BLaER1 treated with 17β-estradiol and CSF1 and Interleukin-3, amounts not matched to agents 10 nM and 100 nM (cell line): ENCODE measurements around the gene AK8.

Experiments
- H3K27ac ChIP-seq, 11 experiments: shearing (Covaris generic); formaldehyde crosslinking; 2 replicates each; pipeline ENCODE4 v1.8.1; 2022
- H3K27me3 ChIP-seq, 11 experiments: shearing (Covaris generic); formaldehyde crosslinking; 2 replicates each; pipeline ENCODE4 v1.8.1; 2022
- H3K36me3 ChIP-seq, 11 experiments: shearing (Covaris generic); formaldehyde crosslinking; 2 replicates each; pipeline ENCODE4 v1.8.1; 2022
- H3K4me1 ChIP-seq, 10 experiments: shearing (Covaris generic); formaldehyde crosslinking; 2 replicates each; pipeline ENCODE4 v1.8.1; 2022
- H3K4me2 ChIP-seq, 11 experiments: shearing (Covaris generic); formaldehyde crosslinking; 2 replicates each; pipeline ENCODE4 v1.8.1; 2022
- H3K4me3 ChIP-seq, 10 experiments: shearing (Covaris generic); formaldehyde crosslinking; 2 replicates each; pipeline ENCODE4 v1.8.1; 2022
- H3K9ac ChIP-seq, 11 experiments: shearing (Covaris generic); formaldehyde crosslinking; 2 replicates each; pipeline ENCODE4 v1.8.1; 2022
- H3K9me3 ChIP-seq, 11 experiments: shearing (Covaris generic); formaldehyde crosslinking; replicated peaks in 1 of 11; 2 replicates each; pipeline ENCODE4 v1.8.1; 2022
- H4K20me1 ChIP-seq, 11 experiments: shearing (Covaris generic); formaldehyde crosslinking; 2 replicates each; pipeline ENCODE4 v1.8.1; 2022
- Cebpa-rat ChIP-seq, 11 experiments: shearing (Covaris generic); IDR thresholded peaks; 2 replicates each; pipeline ENCODE4 v1.8.1; 2022

Gene AK8

DNA sequence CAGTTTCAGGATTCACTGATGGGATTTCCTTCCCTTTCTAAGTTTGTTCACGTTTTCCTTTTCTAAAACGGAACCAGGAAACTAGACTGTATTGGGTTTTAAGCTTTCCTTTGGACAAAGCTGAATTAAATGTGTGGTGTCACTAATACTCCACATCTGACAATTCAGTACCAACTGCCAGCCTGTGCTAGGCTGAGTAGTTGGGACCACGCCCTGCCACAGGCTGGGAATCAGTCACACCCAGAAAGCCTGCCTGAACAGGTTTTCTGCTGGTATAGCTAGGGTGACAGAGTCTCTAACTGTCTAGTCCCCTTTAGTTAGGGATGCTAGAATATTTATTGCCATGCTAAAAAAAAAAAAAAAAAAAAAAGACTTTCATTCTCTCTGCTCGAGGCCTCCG, 16.3 kb upstream of the AK8 start:
- Histone ChIP-seq H3K27me3 (no peaks in the 10 kb centered on the region), H3K27ac (peak overlapping the region in 9 of 11 experiments; percentile 38 to 100 (median 98); a peak in 17 of 22 replicates), H4K20me1 (no peaks in the 10 kb centered on the region), H3K36me3 (peaks cover 58 to 79% (median 72%) of the 10 kb centered on the region in 11 experiments), H3K9ac (peak overlapping the region in 5 of 11 experiments; percentile 3 to 56 (median 43); a peak in 7 of 22 replicates), H3K9me3 (no peaks in the 10 kb centered on the region), H3K4me3 (no peak overlapping the region), H3K4me1 (peaks cover 33 to 81% (median 56%) of the 10 kb centered on the region in 10 experiments), H3K4me2 (peak overlapping the region in 9 of 11 experiments; percentile 10 to 77 (median 34); a peak in 14 of 22 replicates)
- no peak for TF ChIP-seq Cebpa-rat (IDR thresholded peaks at IDR 0.05)

DNA sequence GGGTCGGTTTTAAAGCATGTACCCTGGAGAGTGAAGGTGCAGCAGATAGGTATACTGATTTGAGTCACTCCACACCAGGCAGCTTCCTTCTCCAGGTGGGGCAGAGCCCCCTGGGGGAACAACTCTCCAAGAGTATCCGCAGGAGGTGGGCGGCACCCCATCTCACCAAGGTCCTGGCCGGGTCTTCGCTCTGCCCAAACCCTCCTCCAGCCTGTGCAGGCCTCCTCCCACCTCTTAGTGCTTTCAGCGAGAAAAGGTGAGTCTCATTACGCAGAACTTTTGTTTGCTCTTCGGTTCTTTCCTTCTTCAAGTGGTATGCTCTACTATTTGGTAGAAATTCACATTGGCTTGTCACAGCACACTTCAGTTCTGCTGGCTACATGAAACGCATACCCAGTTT, 14.3 kb upstream of the AK8 start:
- peaks cover 48 to 100% (median 73%) of the 10 kb centered on the region in 10 experiments for H3K4me1 ChIP-seq
- 0 out of 22 replicates have a peak overlapping the region, but pooled peaks of 1 of the 11 experiments have one; percentile 28 for H3K9ac ChIP-seq
- no peaks in the 10 kb centered on the region for H3K27me3 ChIP-seq
- TF ChIP-seq Cebpa-rat (IDR thresholded peaks at IDR 0.05), result no peak
- no peaks in the 10 kb centered on the region for H3K9me3 ChIP-seq
- no peaks in the 10 kb centered on the region for H4K20me1 ChIP-seq
- no peak overlapping the region for H3K4me3 ChIP-seq
- H3K4me2 ChIP-seq, result peak overlapping the region in 6 of 11 experiments; percentile 1 to 93 (median 86); a peak in 8 of 22 replicates
- H3K27ac ChIP-seq, result peak overlapping the region in 8 of 11 experiments; percentile 98 to 100 (median 100); a peak in 16 of 22 replicates
- peaks cover 38 to 60% (median 53%) of the 10 kb centered on the region in 11 experiments for H3K36me3 ChIP-seq

DNA sequence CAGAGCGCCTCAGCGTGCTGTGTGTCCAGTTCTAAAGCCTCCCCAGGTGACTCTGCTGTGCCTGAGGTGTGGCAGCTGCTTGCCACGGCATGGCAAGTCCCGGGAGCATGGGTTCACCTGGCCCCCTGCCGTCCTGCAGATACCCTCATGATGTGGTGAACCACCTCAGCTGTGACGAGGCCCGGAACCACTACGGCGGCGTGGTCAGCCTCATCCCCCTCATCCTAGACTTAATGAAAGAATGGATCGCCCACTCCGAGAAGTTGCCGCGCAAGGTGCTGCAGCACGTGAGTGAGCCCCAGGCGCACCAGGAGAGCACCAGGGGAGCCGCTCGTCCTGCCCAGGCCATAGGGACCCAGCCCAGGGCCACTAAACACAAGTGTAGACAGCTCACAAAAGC, 10.1 kb upstream of the AK8 start:
- TF ChIP-seq Cebpa-rat (IDR thresholded peaks at IDR 0.05), result no peak
- Histone ChIP-seq H3K9me3 (no peaks in the 10 kb centered on the region), H3K27me3 (no peaks in the 10 kb centered on the region), H3K36me3 (peaks cover 9 to 25% (median 16%) of the 10 kb centered on the region in 11 experiments; a peak in 17 of 22 replicates), H3K27ac (peak overlapping the region; percentile 34 to 100 (median 99); a peak in 21 of 22 replicates), H4K20me1 (no peaks in the 10 kb centered on the region), H3K4me1 (peaks cover 47 to 100% (median 94%) of the 10 kb centered on the region in 10 experiments), H3K4me3 (peak overlapping the region in 8 of 10 experiments; percentile 4 to 54 (median 32); a peak in 12 of 20 replicates), H3K4me2 (peak overlapping the region; percentile 68 to 97 (median 92)), H3K9ac (peak overlapping the region; percentile 14 to 96 (median 91); a peak in 20 of 22 replicates)

DNA sequence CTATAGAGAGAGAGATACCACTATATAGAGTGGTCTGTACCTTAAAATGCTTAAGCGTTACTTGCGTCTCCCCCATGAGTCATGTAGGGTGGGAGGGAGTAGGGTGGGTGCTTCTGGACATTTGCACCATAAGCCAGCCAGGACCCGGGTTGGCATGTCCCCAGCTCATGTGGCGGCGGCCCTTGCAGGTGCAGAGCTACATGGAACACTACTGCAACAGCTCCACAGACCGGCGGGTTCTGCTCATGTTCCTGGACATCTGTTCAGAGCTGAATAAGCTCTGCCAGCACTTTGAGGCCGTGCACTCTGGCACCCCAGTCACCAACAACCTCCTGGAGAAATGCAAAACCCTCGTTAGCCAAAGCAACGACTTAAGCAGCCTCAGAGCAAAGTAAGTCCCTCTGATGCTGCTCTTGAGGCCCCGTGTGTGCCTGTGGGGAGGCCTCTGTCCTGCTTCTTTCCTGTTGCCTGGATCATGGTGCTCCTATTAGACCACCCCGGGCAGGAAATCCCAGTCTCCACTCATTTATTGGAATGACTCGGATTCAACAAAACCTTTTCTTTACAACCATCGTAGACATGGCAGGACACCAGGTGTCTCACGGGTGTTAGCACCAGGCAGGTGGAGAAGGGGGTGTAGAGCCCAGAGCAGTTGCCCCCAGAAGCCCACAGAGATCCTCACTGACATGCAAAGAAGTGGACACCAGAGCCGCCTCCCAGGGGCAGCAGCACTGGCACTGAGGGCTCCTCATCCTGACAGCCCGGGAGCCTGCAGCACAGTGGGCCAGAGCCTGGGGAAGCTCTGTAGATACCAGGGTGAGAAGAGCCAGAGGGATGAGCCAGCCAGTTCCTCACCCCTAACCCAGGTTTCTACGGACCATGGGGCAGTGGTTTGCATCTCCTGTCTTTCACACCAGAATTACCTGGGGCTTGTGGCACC, 9.4 kb upstream of the AK8 start:
- Histone ChIP-seq H3K9ac (peak overlapping the region; percentile 14 to 96 (median 91); a peak in 20 of 22 replicates), H3K4me3 (peak overlapping the region in 6 of 10 experiments; percentile 17 to 54 (median 38); a peak in 10 of 20 replicates), H3K27me3 (no peaks in the 10 kb centered on the region), H3K36me3 (peaks cover 4 to 18% (median 9%) of the 10 kb centered on the region in 11 experiments; a peak in 17 of 22 replicates), H3K27ac (peak overlapping the region in 10 of 11 experiments; percentile 60 to 100 (median 99); a peak in 20 of 22 replicates), H3K9me3 (no peaks in the 10 kb centered on the region), H3K4me1 (peaks cover 54 to 100% (median 96%) of the 10 kb centered on the region in 10 experiments), H3K4me2 (peak overlapping the region; percentile 68 to 97 (median 92)), H4K20me1 (no peaks in the 10 kb centered on the region)
- TF ChIP-seq Cebpa-rat (IDR thresholded peaks at IDR 0.05), result no peak

DNA sequence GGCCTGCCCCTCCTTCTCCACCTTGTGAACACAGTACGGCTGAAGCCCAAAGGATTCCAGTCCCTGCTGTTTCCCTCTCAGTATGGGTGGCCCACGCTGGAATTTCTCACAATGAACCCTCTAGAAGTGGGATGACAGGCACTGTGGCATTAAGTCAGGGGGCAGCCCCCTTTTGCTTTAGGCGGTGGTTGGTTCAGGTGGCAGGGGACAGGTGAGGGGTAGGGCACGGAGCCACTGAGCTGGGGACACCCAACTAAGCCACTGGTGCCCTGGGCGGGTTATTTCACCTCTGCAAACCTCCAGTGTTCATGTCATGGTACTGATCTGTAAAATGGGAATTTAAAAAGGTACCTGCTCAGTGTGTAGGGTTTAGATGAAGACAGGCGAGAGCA, 8.2 kb upstream of the AK8 start:
- H3K9ac ChIP-seq, result peak overlapping the region in 9 of 11 experiments; percentile 34 to 96 (median 61); a peak in 18 of 22 replicates
- H3K36me3 ChIP-seq, result peaks cover 0 to 8% (median 0%) of the 10 kb centered on the region in 11 experiments; a peak in 2 of 22 replicates
- peaks cover 66 to 100% (median 96%) of the 10 kb centered on the region in 10 experiments for H3K4me1 ChIP-seq
- H3K9me3 ChIP-seq, result no peaks in the 10 kb centered on the region
- no peaks in the 10 kb centered on the region for H3K27me3 ChIP-seq
- H4K20me1 ChIP-seq, result no peaks in the 10 kb centered on the region
- no peak for TF ChIP-seq Cebpa-rat (IDR thresholded peaks at IDR 0.05)
- no peak overlapping the region for H3K4me3 ChIP-seq
- peak overlapping the region; percentile 44 to 97 (median 92); a peak in 21 of 22 replicates for H3K4me2 ChIP-seq
- peak overlapping the region in 10 of 11 experiments; percentile 18 to 100 (median 99); a peak in 18 of 22 replicates for H3K27ac ChIP-seq

DNA sequence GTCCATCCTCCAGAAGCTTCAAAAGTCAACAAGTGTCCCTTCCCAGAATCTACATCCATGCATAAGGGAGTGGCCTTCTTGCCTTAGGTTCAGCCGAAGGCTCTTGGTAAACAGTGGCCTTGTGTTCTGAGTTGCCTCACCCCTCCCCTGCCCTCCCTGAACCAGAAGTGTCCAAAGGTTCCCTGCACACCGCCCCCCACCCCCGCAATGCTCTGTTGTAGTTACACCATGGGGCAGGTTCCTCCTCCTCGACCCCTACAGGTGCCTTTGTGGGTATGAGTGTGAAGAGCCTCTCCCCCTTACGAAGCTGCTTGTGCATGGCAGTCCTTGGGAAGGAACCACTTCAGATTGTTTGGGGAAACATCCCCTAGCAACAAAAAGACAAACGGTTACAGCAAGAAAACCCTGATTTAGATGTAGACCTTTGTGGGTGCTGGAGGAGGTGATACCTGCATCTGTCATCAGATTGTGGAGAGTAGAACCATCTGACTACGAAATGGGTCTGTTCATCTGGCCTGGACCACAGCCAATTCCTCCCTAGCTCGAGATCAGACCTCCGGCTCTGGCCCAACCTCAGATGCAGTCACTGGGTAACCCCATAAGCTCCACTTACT, 7.7 kb upstream of the AK8 start:
- peak overlapping the region in 10 of 11 experiments; percentile 18 to 100 (median 99); a peak in 18 of 22 replicates for H3K27ac ChIP-seq
- H3K36me3 ChIP-seq, result 0 out of 22 replicates have a peak, but pooled peaks cover 0 to 8% (median 0%) of the 10 kb centered on the region in 11 experiments
- H3K27me3 ChIP-seq, result no peaks in the 10 kb centered on the region
- no peaks in the 10 kb centered on the region for H4K20me1 ChIP-seq
- no peak for TF ChIP-seq Cebpa-rat (IDR thresholded peaks at IDR 0.05)
- peak overlapping the region in 9 of 11 experiments; percentile 34 to 96 (median 61); a peak in 18 of 22 replicates for H3K9ac ChIP-seq
- H3K4me1 ChIP-seq, result peaks cover 64 to 100% (median 94%) of the 10 kb centered on the region in 10 experiments
- H3K4me2 ChIP-seq, result peak overlapping the region; percentile 44 to 97 (median 92); a peak in 21 of 22 replicates
- no peak overlapping the region for H3K4me3 ChIP-seq
- no peaks in the 10 kb centered on the region for H3K9me3 ChIP-seq

DNA sequence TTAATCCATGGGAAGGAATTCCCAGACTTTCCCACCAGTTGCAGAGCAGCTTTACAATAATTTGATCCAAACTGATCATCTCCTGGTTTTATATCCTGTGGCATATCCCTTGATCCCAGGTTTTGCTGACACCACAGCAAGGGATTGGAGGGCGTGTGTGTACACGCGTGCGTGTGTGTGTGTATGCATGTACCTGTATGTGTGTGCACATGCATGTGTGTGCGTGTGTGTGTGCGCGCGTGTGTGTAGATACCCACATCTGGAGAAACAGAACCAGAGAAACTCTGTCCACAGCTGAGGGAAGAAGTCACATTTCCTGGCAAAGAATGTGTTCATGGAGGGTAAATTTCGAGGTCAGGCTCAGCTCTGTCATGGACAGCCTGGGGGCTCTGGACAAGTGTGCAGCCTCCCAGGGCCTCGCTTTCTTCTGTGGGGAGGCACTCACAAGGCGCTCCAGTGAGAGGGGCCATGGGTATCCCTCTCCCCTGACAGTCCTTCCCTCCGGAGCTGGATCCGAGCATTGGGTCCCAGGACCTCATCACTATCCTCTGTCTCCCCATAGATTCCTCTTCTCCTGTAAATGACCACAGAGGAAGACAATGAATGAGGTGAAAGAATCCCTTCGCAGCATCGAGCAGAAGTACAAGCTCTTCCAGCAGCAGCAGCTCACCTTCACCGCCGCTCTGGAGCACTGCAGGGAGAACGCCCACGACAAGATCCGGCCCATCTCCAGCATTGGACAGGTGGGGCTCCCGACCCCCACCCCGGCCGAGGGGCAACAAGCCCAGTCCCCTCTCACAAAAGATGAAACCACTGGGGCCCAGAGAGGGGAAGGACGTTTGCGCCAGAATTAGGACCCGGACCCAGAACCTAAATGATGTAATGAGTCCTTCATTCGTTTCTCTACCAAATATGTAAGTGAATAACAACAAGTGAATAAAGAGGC, 5.5 kb upstream of the AK8 start:
- H3K9me3 ChIP-seq, result no peaks in the 10 kb centered on the region
- H3K4me3 ChIP-seq, result no peak overlapping the region
- H3K27ac ChIP-seq, result peak overlapping the region in 8 of 11 experiments; percentile 98 to 100 (median 100); a peak in 17 of 22 replicates
- peak overlapping the region in 8 of 11 experiments; percentile 1 to 96 (median 55); a peak in 7 of 22 replicates for H3K9ac ChIP-seq
- no peaks in the 10 kb centered on the region for H4K20me1 ChIP-seq
- H3K4me2 ChIP-seq, result peak overlapping the region in 9 of 11 experiments; percentile 53 to 97 (median 92); a peak in 17 of 22 replicates
- H3K27me3 ChIP-seq, result no peaks in the 10 kb centered on the region
- peaks cover 55 to 99% (median 94%) of the 10 kb centered on the region in 10 experiments for H3K4me1 ChIP-seq
- no peak for TF ChIP-seq Cebpa-rat (IDR thresholded peaks at IDR 0.05)
- H3K36me3 ChIP-seq, result 0 out of 22 replicates have a peak, but pooled peaks cover 0 to 8% (median 0%) of the 10 kb centered on the region in 11 experiments
